Measurements from ENCODE around the gene CUL2. TPM values are rescaled to one million over a fixed set of nuclear protein-coding genes. Genes with fewer than 3 reads are reported as not detected.
A peak's percentile ranks its signal among the peaks of the same experiment; 100 is the strongest.
"Not testable (repeated sequence)": the region's sequence is repeated elsewhere in the genome, so short reads cannot be mapped to it uniquely, and the experiment has no call there.

CUL2 gene
- total RNA-seq, 1 donor from 2014 or later, result 43.4 TPM

GRCh38 chr10:34998940-34999339 is 91.2 kb downstream of the CUL2 start:
- Mint-ChIP-seq H3K27me3 (ENCODE audit: unreplicated experiment) (no peaks in the 10 kb centered on the region), H3K36me3 (ENCODE audit: low read depth, unreplicated experiment) (no peaks in the 10 kb centered on the region), H3K27ac (ENCODE audit: unreplicated experiment) (no peak overlapping the region), H3K4me3 (ENCODE audit: unreplicated experiment) (no peak overlapping the region), H3K4me1 (ENCODE audit: unreplicated experiment) (peaks cover 3% of the 10 kb centered on the region), H3K9me3 (ENCODE audit: unreplicated experiment) (no peaks in the 10 kb centered on the region)
- no peak for DNase-seq (ENCODE audit: low spot score)
- no peak for TF ChIP-seq CTCF (IDR thresholded peaks at IDR 0.05; ENCODE audit: unreplicated experiment)

- H3K4me1 Mint-ChIP-seq (ENCODE audit: unreplicated experiment), result peaks cover 3% of the 10 kb centered on the region
- no peak for DNase-seq (ENCODE audit: low spot score)
- no peak for TF ChIP-seq CTCF (IDR thresholded peaks at IDR 0.05; ENCODE audit: unreplicated experiment)
- H3K4me3 Mint-ChIP-seq (ENCODE audit: unreplicated experiment), result no peak overlapping the region
- no peaks in the 10 kb centered on the region for H3K9me3 Mint-ChIP-seq (ENCODE audit: unreplicated experiment)
- H3K27me3 Mint-ChIP-seq (ENCODE audit: unreplicated experiment), result no peaks in the 10 kb centered on the region
- no peak overlapping the region for H3K27ac Mint-ChIP-seq (ENCODE audit: unreplicated experiment)
- H3K36me3 Mint-ChIP-seq (ENCODE audit: low read depth, unreplicated experiment), result no peaks in the 10 kb centered on the region
Observed at GRCh38 chr10:34996843-34997242, 93.3 kb downstream of the CUL2 start.

- H3K27ac Mint-ChIP-seq (ENCODE audit: unreplicated experiment), result no peak overlapping the region
- no peak overlapping the region for H3K4me3 Mint-ChIP-seq (ENCODE audit: unreplicated experiment)
- DNase-seq (ENCODE audit: low spot score), result no peak
- peaks cover 3% of the 10 kb centered on the region for H3K4me1 Mint-ChIP-seq (ENCODE audit: unreplicated experiment)
- H3K36me3 Mint-ChIP-seq (ENCODE audit: low read depth, unreplicated experiment), result no peaks in the 10 kb centered on the region
- H3K9me3 Mint-ChIP-seq (ENCODE audit: unreplicated experiment), result no peaks in the 10 kb centered on the region
- H3K27me3 Mint-ChIP-seq (ENCODE audit: unreplicated experiment), result no peaks in the 10 kb centered on the region
- no peak for TF ChIP-seq CTCF (IDR thresholded peaks at IDR 0.05; ENCODE audit: unreplicated experiment)
Observed at GRCh38 chr10:34995925-34996324, 94.2 kb downstream of the CUL2 start.

GRCh38 chr10:34994565-34995142 is 95.5 kb downstream of the CUL2 start:
- Mint-ChIP-seq H3K4me3 (ENCODE audit: unreplicated experiment) (no peak overlapping the region), H3K27me3 (ENCODE audit: unreplicated experiment) (no peaks in the 10 kb centered on the region), H3K27ac (ENCODE audit: unreplicated experiment) (peak overlapping the region; percentile 42), H3K4me1 (ENCODE audit: unreplicated experiment) (peaks cover under 1% of the 10 kb centered on the region), H3K36me3 (ENCODE audit: low read depth, unreplicated experiment) (no peaks in the 10 kb centered on the region), H3K9me3 (ENCODE audit: unreplicated experiment) (no peaks in the 10 kb centered on the region)
- TF ChIP-seq CTCF (IDR thresholded peaks at IDR 0.05; ENCODE audit: unreplicated experiment), result peak; percentile 73
- peak; percentile 61 for DNase-seq (ENCODE audit: low spot score)

- H3K9me3 Mint-ChIP-seq (ENCODE audit: unreplicated experiment), result no peaks in the 10 kb centered on the region
- H3K27ac Mint-ChIP-seq (ENCODE audit: unreplicated experiment), result no peak overlapping the region
- H3K36me3 Mint-ChIP-seq (ENCODE audit: low read depth, unreplicated experiment), result no peaks in the 10 kb centered on the region
- no peak for TF ChIP-seq CTCF (IDR thresholded peaks at IDR 0.05; ENCODE audit: unreplicated experiment)
- no peak overlapping the region for H3K4me3 Mint-ChIP-seq (ENCODE audit: unreplicated experiment)
- no peaks in the 10 kb centered on the region for H3K27me3 Mint-ChIP-seq (ENCODE audit: unreplicated experiment)
- DNase-seq (ENCODE audit: low spot score), result no peak
- peaks cover 4% of the 10 kb centered on the region for H3K4me1 Mint-ChIP-seq (ENCODE audit: unreplicated experiment)
Observed at GRCh38 chr10:34993782-34994181, 96.4 kb downstream of the CUL2 start.

- DNase-seq (ENCODE audit: low spot score); H3K27me3 Mint-ChIP-seq (ENCODE audit: unreplicated experiment); H3K36me3 Mint-ChIP-seq (ENCODE audit: low read depth, unreplicated experiment); H3K27ac Mint-ChIP-seq (ENCODE audit: unreplicated experiment); H3K4me1 Mint-ChIP-seq (ENCODE audit: unreplicated experiment); H3K4me3 Mint-ChIP-seq (ENCODE audit: unreplicated experiment); H3K9me3 Mint-ChIP-seq (ENCODE audit: unreplicated experiment): not testable (repeated sequence)
Observed at GRCh38 chr10:34991117-34991516, 99.0 kb downstream of the CUL2 start.
